Spleen (tissue), 11 donors: ENCODE measurements around the gene FEZ2. TPM values are rescaled to one million over a fixed set of nuclear protein-coding genes. Genes with fewer than 3 reads are reported as not detected.

Experiments
- DNase-seq: peaks from one replicate; pipeline ENCODE4 v3.0.0-alpha.2; 2020
- H3K27ac ChIP-seq, 8 donors: fragments of 200-600 bp; sonication (generic) in 7 of 8; 1 replicate in 4 of 8; 2 replicates in 4 of 8; pipeline versions ENCODE4 v1.5.0 to v1.8.0; 2016 to 2021; ENCODE audit warnings: inconsistent platforms in 4 of 8, mild to moderate bottlenecking in 4 of 8, moderate library complexity in 1 of 8
- H3K27me3 ChIP-seq, 7 donors: fragments of 200-600 bp; sonication (generic) in 6 of 7; replicated peaks in 1 of 7; 1 replicate in 4 of 7; 2 replicates in 3 of 7; pipeline versions ENCODE4 v1.5.0 to v1.8.0; 2016 to 2021; ENCODE audit warnings: inconsistent platforms in 3 of 7, mild to moderate bottlenecking in 1 of 7
- H3K36me3 ChIP-seq, 6 donors: fragments of 200-600 bp; sonication (generic) in 5 of 6; 1 replicate in 4 of 6; 2 replicates in 2 of 6; pipeline versions ENCODE4 v1.5.0 to v1.8.0; 2016 to 2021; ENCODE audit warnings: inconsistent platforms in 2 of 6
- H3K4me1 ChIP-seq, 6 donors: fragments of 200-600 bp; sonication (generic) in 5 of 6; 1 replicate in 3 of 6; 2 replicates in 3 of 6; pipeline versions ENCODE4 v1.5.0 to v1.8.0; 2016 to 2021; ENCODE audit warnings: inconsistent platforms in 3 of 6
- H3K4me3 ChIP-seq, 8 donors: fragments of 200-600 bp; sonication (generic) in 7 of 8; 1 replicate in 4 of 8; 2 replicates in 4 of 8; pipeline versions ENCODE4 v1.5.0 to v1.8.0; 2016 to 2021; ENCODE audit warnings: inconsistent platforms in 4 of 8, mild to moderate bottlenecking in 4 of 8, moderate library complexity in 2 of 8
- H3K9me3 ChIP-seq, 8 donors: fragments of 200-600 bp; sonication (generic) in 7 of 8; 1 replicate in 4 of 8; 2 replicates in 4 of 8; pipeline versions ENCODE4 v1.5.0 to v1.8.0; 2016 to 2021; ENCODE audit warnings: inconsistent platforms in 4 of 8
- POLR2A ChIP-seq, 3 donors: fragments of 450-650 bp; IDR thresholded peaks; one replicate each; pipeline ENCODE4 v1.5.1; 2017; ENCODE audit warnings: antibody characterized with exemption in 3 of 3, mild to moderate bottlenecking in 1 of 3
- POLR2AphosphoS5 ChIP-seq, 3 donors: sonication (generic); formaldehyde crosslinking; IDR thresholded peaks; one replicate each; pipeline ENCODE4 v1.5.1; 2017; ENCODE audit warnings: antibody characterized with exemption in 3 of 3
- WGBS, 5 donors: extraction: QIAGEN DNeasy Blood & Tissue Kit in 3 of 5; methylation state at CpG; one replicate each; pipeline versions ENCODE4 v1.1.5 to v1.1.7; 2013 to 2018; 5-methylcytosine and 5-hydroxymethylcytosine counted together
- intact Hi-C: fragments of 100-400 bp; cut with DNase I; formaldehyde crosslinking; loops from one replicate; pipeline ENCODE4 v1.15.0; 2023; ENCODE audit warnings: low total_unique reads
- polyA plus RNA-seq, 3 donors: library from polyadenylated mRNA; stranded (reverse); fragments of 200-250 nt; gene quantifications; one replicate each; pipeline ENCODE4 v1.2.1, GENCODE V29; 2013
- total RNA-seq, 7 donors: library from RNA; depleted of rRNA in 3 of 7; stranded (reverse); fragments of >200 nt in 3 of 7; fragmentation: NEBNext Ultra II Directional in 4 of 7; extraction: Animal tissue kit (Norgen Biotek cat#: 25700) in 4 of 7; gene quantifications; one replicate each; pipeline versions ENCODE4 v1.1.0 to v1.2.1, GENCODE V29; 2016 to 2021
- TF ChIP-seq, protein P1 (sequence below), 11 experiments: fragments of 200-600 bp in 7 of 11; fragments of 450-650 bp in 4 of 11; sonication (generic) in 4 of 11; IDR thresholded peaks in 8 of 11; conservative IDR thresholded peaks in 3 of 11; 1 replicate in 7 of 11; 2 replicates in 4 of 11; pipeline versions ENCODE4 v1.4.0 to v1.8.0; 2016 to 2021; ENCODE audit warnings: antibody characterized with exemption in 11 of 11, inconsistent platforms in 4 of 11, mild to moderate bottlenecking in 1 of 11
- donor health status: healthy with polysubstance abuse.
- donor health status: DM: no; HTN: no; CAD: no; lungs with moderate emphysema.
- donor health status: DM: no; HTN: no; CAD: no.
- donor health status: Bipolar disorder and iron deficiency.
- donor health status: healthy.
- donor health status: DM: no; HTN: no; CAD: no.
- donor health status: DM: yes; HTN: yes; CAD: no.

FEZ2 gene
- total and polyA plus RNA-seq, 10 donors, result 12.2 to 76.9 (median 57.1) TPM

DNA sequence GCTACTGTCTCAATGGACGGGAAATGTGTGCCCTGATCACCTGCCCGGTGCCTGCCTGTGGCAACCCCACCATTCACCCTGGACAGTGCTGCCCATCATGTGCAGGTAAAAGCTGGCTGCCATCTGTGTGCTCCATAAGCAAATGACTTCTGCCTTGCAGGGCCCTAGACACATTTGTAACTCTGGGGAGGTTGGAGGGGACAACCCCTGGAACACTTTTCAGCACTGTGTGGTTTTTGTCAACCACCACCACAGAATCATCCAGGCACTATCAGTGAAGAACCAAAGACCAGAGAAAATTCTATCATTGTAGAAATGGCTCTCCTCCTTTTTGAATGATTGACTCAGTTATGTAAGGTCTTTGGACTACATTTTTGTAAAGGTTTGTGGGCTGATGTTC is 84.3 kb downstream of the FEZ2 start:
- Histone ChIP-seq H3K4me3 (no peak overlapping the region), H3K27me3 (no peaks in the 10 kb centered on the region), H3K4me1 (no peaks in the 10 kb centered on the region), H3K9me3 (no peaks in the 10 kb centered on the region), H3K27ac (no peak overlapping the region), H3K36me3 (peaks cover 0 to 93% (median 55%) of the 10 kb centered on the region in 6 donors)
- DNase-seq, result no peak
- intact Hi-C loops, result no loop called here
- TF ChIP-seq, protein P1, sequence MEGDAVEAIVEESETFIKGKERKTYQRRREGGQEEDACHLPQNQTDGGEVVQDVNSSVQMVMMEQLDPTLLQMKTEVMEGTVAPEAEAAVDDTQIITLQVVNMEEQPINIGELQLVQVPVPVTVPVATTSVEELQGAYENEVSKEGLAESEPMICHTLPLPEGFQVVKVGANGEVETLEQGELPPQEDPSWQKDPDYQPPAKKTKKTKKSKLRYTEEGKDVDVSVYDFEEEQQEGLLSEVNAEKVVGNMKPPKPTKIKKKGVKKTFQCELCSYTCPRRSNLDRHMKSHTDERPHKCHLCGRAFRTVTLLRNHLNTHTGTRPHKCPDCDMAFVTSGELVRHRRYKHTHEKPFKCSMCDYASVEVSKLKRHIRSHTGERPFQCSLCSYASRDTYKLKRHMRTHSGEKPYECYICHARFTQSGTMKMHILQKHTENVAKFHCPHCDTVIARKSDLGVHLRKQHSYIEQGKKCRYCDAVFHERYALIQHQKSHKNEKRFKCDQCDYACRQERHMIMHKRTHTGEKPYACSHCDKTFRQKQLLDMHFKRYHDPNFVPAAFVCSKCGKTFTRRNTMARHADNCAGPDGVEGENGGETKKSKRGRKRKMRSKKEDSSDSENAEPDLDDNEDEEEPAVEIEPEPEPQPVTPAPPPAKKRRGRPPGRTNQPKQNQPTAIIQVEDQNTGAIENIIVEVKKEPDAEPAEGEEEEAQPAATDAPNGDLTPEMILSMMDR (IDR thresholded peaks at IDR 0.05 in 8 of 11, conservative IDR thresholded peaks at IDR 0.05 in 3 of 11), result no peak
- TF ChIP-seq POLR2AphosphoS5 (IDR thresholded peaks at IDR 0.05) (no peak), POLR2A (IDR thresholded peaks at IDR 0.05) (no peak)
- WGBS, 5 donors, result 83 to 100% (median 95%) methylated on average over 2 of the region's 2 CpGs

DNA sequence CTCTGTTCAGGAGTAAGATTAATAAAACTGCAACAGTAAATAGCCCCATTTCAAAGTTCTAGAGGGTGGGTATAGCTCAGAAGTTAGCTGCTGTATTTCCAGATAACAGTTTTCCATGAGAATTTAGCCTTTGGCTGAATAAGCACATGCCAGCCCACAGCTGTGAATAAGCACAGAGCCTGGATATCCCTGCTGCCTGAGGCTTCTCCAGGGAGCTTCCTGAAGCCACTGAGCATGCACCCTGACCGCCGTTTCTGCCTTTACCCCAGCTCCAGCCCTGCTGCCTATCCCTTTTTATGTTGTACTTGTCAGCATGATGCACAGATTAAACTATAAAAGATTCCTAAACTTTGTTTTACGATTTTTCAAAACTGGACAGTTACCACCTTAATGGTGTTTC is 85.3 kb downstream of the FEZ2 start:
- TF ChIP-seq, protein P1 (IDR thresholded peaks at IDR 0.05 in 8 of 11, conservative IDR thresholded peaks at IDR 0.05 in 3 of 11), result no peak
- TF ChIP-seq POLR2A (IDR thresholded peaks at IDR 0.05), result no peak
- TF ChIP-seq POLR2AphosphoS5 (IDR thresholded peaks at IDR 0.05), result no peak
- Histone ChIP-seq H3K36me3 (peaks cover 0 to 86% (median 50%) of the 10 kb centered on the region in 6 donors), H3K4me1 (no peaks in the 10 kb centered on the region), H3K4me3 (no peak overlapping the region), H3K9me3 (no peaks in the 10 kb centered on the region), H3K27me3 (no peaks in the 10 kb centered on the region), H3K27ac (no peak overlapping the region)
- WGBS, 5 donors, result 84 to 95% (median 88%) methylated on average over 3 of the region's 3 CpGs
- intact Hi-C loops, result no loop called here
- no peak for DNase-seq

DNA sequence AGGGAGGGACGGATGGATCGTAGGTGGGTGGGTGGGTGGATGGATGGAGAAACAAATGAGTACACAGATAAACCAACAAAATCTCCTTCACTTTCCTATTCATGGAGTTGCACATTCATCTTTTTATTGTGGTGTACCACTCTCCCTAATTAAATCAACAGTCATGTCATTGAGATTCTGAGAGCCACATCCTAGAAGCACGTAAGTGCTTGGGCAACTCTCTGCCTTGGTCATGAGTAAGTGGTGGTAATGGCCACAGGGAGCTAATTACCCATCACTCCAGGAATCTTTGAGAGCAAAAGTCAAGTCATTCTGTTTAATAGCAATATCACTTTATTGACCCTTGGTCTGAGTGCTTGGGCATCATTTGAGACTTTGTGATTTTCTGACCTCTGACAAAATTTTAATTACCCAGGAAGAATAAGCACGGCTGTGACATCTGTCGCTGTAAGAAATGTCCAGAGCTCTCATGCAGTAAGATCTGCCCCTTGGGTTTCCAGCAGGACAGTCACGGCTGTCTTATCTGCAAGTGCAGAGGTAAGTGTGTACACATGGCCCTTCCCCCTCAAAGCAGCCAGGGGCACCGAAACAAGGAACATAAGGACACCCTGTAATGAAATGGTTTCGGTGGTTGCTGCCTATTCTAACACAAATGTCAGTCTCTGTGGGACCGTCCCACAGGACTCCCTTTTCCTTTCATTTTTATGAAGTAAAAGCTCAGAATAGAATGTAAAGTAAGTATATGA is 85.9 kb downstream of the FEZ2 start:
- intact Hi-C loops, result no loop called here
- H3K36me3 ChIP-seq, result peaks cover 0 to 79% (median 43%) of the 10 kb centered on the region in 6 donors
- H3K4me1 ChIP-seq, result no peaks in the 10 kb centered on the region
- H3K4me3 ChIP-seq, result no peak overlapping the region
- no peaks in the 10 kb centered on the region for H3K9me3 ChIP-seq
- WGBS, 5 donors, result 87 to 95% (median 90%) methylated on average over 9 of the region's 9 CpGs
- no peak for TF ChIP-seq POLR2AphosphoS5 (IDR thresholded peaks at IDR 0.05)
- no peak for TF ChIP-seq POLR2A (IDR thresholded peaks at IDR 0.05)
- TF ChIP-seq, protein P1 (IDR thresholded peaks at IDR 0.05 in 8 of 11, conservative IDR thresholded peaks at IDR 0.05 in 3 of 11), result no peak
- no peak for DNase-seq
- no peaks in the 10 kb centered on the region for H3K27me3 ChIP-seq
- H3K27ac ChIP-seq, result no peak overlapping the region

GRCh38 chr2:36509075-36509474 is 88.9 kb downstream of the FEZ2 start:
- Histone ChIP-seq H3K36me3 (peaks cover 0 to 62% (median 30%) of the 10 kb centered on the region in 6 donors), H3K9me3 (no peaks in the 10 kb centered on the region), H3K4me1 (no peaks in the 10 kb centered on the region), H3K4me3 (no peak overlapping the region), H3K27ac (no peak overlapping the region), H3K27me3 (no peaks in the 10 kb centered on the region)
- no peak for DNase-seq
- intact Hi-C loops, result loop anchor here (5.0 kb wide), 1 partner anchor 157 kb away; no protein-coding TSS in a partner anchor
- TF ChIP-seq POLR2A (IDR thresholded peaks at IDR 0.05) (no peak), POLR2AphosphoS5 (IDR thresholded peaks at IDR 0.05) (no peak)
- TF ChIP-seq, protein P1 (IDR thresholded peaks at IDR 0.05 in 8 of 11, conservative IDR thresholded peaks at IDR 0.05 in 3 of 11), result no peak
- WGBS, 5 donors, result 89 to 95% (median 91%) methylated on average over 6 of the region's 6 CpGs
